PC-3 (cell line): Measurements from ENCODE around the gene FGF1. TPM values are rescaled to one million over a fixed set of nuclear protein-coding genes. Genes with fewer than 3 reads are reported as not detected.

ENCODE experiments used
- ATAC-seq: fragments of 200-7000 bp; cut with Tn5 transposase; 2 replicates; pipeline ENCODE4 v1.9.1; 2020; ENCODE audit warnings: mild to moderate bottlenecking, moderate library complexity
- BruUV-seq: library from RNA; stranded (reverse); fragments of 400-500 nt; replicated peaks from 2 replicates; lab custom pipeline; 2021; lab: Mats Ljungman, UMichigan
- CTCF ChIA-PET: fragments of 300-600 bp; sonication (Branson Sonifier 250); formaldehyde crosslinking; loops from one replicate; lab custom pipeline; 2022; ENCODE audit warnings: antibody characterized with exemption; lab: Charles Lee
- POLR2A ChIA-PET: fragments of 300-600 bp; sonication (Branson Sonifier 250); formaldehyde crosslinking; loops from one replicate; lab custom pipeline; 2022; ENCODE audit warnings: antibody characterized with exemption; ENCODE audit not compliant: unreplicated experiment; lab: Charles Lee
- DNase-seq: peaks from one replicate; pipeline ENCODE4 v3.0.0-alpha.2; 2015
- H2AFZ ChIP-seq: fragments of 300-600 bp; sonication (generic); 2 replicates; pipeline ENCODE4 v1.6.0; 2016; ENCODE audit warnings: antibody characterized with exemption, low read length
- H3F3A ChIP-seq: fragments of 300-600 bp; sonication (generic); one replicate; pipeline ENCODE4 v1.6.0; 2017; ENCODE audit warnings: antibody characterized with exemption, low read length, control low read depth, mild to moderate bottlenecking; ENCODE audit not compliant: unreplicated experiment
- H3K27ac ChIP-seq: fragments of 300-600 bp; sonication (generic); 2 replicates; pipeline ENCODE4 v1.5.1; 2016; ENCODE audit warnings: mild to moderate bottlenecking, low read length
- H3K27me3 ChIP-seq: fragments of 300-600 bp; sonication (generic); 2 replicates; pipeline ENCODE4 v1.6.1; 2016; ENCODE audit warnings: low read length, mixed read lengths
- H3K36me3 ChIP-seq: fragments of 300-600 bp; sonication (generic); 2 replicates; pipeline ENCODE4 v1.6.1; 2016; ENCODE audit warnings: low read depth, mixed run types, low read length, mixed read lengths
- H3K4me1 ChIP-seq: fragments of 300-600 bp; sonication (generic); 2 replicates; pipeline ENCODE4 v1.5.1; 2016; ENCODE audit warnings: low read length; ENCODE audit not compliant: insufficient read depth
- H3K4me2 ChIP-seq: fragments of 300-600 bp; sonication (generic); 2 replicates; pipeline ENCODE4 v1.6.0; 2016; ENCODE audit warnings: low read length
- H3K4me3 ChIP-seq: fragments of 300-600 bp; sonication (generic); 2 replicates; pipeline ENCODE4 v1.5.1; 2016; ENCODE audit warnings: mild to moderate bottlenecking, low read length, mixed read lengths
- H3K79me2 ChIP-seq: fragments of 300-600 bp; sonication (generic); 2 replicates; pipeline ENCODE4 v1.6.1; 2017; ENCODE audit warnings: low read length, mixed read lengths
- H3K9ac ChIP-seq: fragments of 300-600 bp; sonication (generic); 2 replicates; pipeline ENCODE4 v1.6.0; 2016; ENCODE audit warnings: mild to moderate bottlenecking, low read length
- H3K9me2 ChIP-seq: fragments of 300-600 bp; sonication (generic); replicated peaks from 2 replicates; pipeline ENCODE4 v1.6.1; 2016; ENCODE audit warnings: mixed run types, low read length, mixed read lengths
- H3K9me3 ChIP-seq: fragments of 300-600 bp; sonication (generic); 2 replicates; pipeline ENCODE4 v1.6.1; 2016; ENCODE audit warnings: low read length, mixed read lengths
- H4K20me1 ChIP-seq: fragments of 300-600 bp; sonication (generic); 2 replicates; pipeline ENCODE4 v1.6.1; 2016; ENCODE audit warnings: low read length, mixed read lengths
- EZH2 ChIP-seq: fragments of 300-600 bp; sonication (generic); IDR thresholded peaks from one replicate; pipeline ENCODE4 v1.6.1; 2017; ENCODE audit warnings: antibody characterized with exemption, mild to moderate bottlenecking, low read length; ENCODE audit not compliant: unreplicated experiment
- EZH2phosphoT487 ChIP-seq: fragments of 300-600 bp; sonication (generic); IDR thresholded peaks from 2 replicates; pipeline ENCODE4 v1.6.1; 2018; ENCODE audit warnings: mild to moderate bottlenecking, antibody characterized with exemption, low read length, borderline replicate concordance
- intact Hi-C: fragments of 100-400 bp; cut with micrococcal nuclease; formaldehyde crosslinking; loops from 2 replicates; pipeline ENCODE4 v1.9.0; 2023
- total RNA-seq: library from RNA; depleted of rRNA; stranded (reverse); fragments of >200 nt; gene quantifications from 2 replicates; pipeline ENCODE4 v1.2.3, GENCODE V29; 2014
- TF ChIP-seq, protein P1 (sequence below): fragments of 300-600 bp; sonication (generic); conservative IDR thresholded peaks from 2 replicates; pipeline ENCODE4 v1.5.1; 2017; ENCODE audit warnings: antibody characterized with exemption, low read depth, mild to moderate bottlenecking, low read length

Gene FGF1
- total RNA-seq, 1 experiment from 2014 or later, result 1.5 TPM

- no peaks in the 10 kb centered on the region for H4K20me1 ChIP-seq
- H3K27me3 ChIP-seq, result no peaks in the 10 kb centered on the region
- H3K4me1 ChIP-seq, result peaks cover 38% of the 10 kb centered on the region
- H3K4me3 ChIP-seq, result no peak overlapping the region
- DNase-seq (peak; percentile 67), ATAC-seq (peak; percentile 69)
- intact Hi-C loops, result loop anchor here (2.0 kb wide), 1 partner anchor 27 kb away; no protein-coding TSS in a partner anchor
- CTCF ChIA-PET, result interaction anchor here (0.7 kb wide), 1 partner anchor 37 kb away, joined by 3 read pairs; no protein-coding TSS in a partner anchor
- no peak overlapping the region for H3K9ac ChIP-seq
- no TSS peak for BruUV-seq
- peak overlapping the region; percentile 29 for H3K4me2 ChIP-seq
- H2AFZ ChIP-seq, result no peak overlapping the region
- no peaks in the 10 kb centered on the region for H3K79me2 ChIP-seq
- POLR2A ChIA-PET, result interaction anchor here (0.6 kb wide), 1 partner anchor 293 kb away, joined by 4 read pairs; no protein-coding TSS in a partner anchor
- no peak for TF ChIP-seq EZH2
- TF ChIP-seq, protein P1, sequence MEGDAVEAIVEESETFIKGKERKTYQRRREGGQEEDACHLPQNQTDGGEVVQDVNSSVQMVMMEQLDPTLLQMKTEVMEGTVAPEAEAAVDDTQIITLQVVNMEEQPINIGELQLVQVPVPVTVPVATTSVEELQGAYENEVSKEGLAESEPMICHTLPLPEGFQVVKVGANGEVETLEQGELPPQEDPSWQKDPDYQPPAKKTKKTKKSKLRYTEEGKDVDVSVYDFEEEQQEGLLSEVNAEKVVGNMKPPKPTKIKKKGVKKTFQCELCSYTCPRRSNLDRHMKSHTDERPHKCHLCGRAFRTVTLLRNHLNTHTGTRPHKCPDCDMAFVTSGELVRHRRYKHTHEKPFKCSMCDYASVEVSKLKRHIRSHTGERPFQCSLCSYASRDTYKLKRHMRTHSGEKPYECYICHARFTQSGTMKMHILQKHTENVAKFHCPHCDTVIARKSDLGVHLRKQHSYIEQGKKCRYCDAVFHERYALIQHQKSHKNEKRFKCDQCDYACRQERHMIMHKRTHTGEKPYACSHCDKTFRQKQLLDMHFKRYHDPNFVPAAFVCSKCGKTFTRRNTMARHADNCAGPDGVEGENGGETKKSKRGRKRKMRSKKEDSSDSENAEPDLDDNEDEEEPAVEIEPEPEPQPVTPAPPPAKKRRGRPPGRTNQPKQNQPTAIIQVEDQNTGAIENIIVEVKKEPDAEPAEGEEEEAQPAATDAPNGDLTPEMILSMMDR, result no peak
- no peak for TF ChIP-seq EZH2phosphoT487
- H3F3A ChIP-seq, result no peaks in the 10 kb centered on the region
- peak overlapping the region; percentile 61 for H3K27ac ChIP-seq
- H3K36me3 ChIP-seq, result no peaks in the 10 kb centered on the region
- H3K9me3 ChIP-seq, result no peaks in the 10 kb centered on the region
- no peaks in the 10 kb centered on the region for H3K9me2 ChIP-seq
Measured at GRCh38 chr5:142618130-142618523, 67.8 kb downstream of the FGF1 start.

GRCh38 chr5:142617416-142618129 lies 68.3 kb downstream of the FGF1 start:
- no peaks in the 10 kb centered on the region for H4K20me1 ChIP-seq
- no peak overlapping the region for H3K4me3 ChIP-seq
- peak overlapping the region; percentile 61 for H3K27ac ChIP-seq
- peaks cover 40% of the 10 kb centered on the region for H3K4me1 ChIP-seq
- no peaks in the 10 kb centered on the region for H3K79me2 ChIP-seq
- H3K4me2 ChIP-seq, result no peak overlapping the region
- no peaks in the 10 kb centered on the region for H3K9me3 ChIP-seq
- ChIA-PET CTCF (interaction anchor here (0.7 kb wide), 1 partner anchor 37 kb away, joined by 3 read pairs; no protein-coding TSS in a partner anchor), POLR2A (interaction anchor here (0.6 kb wide), 2 partner anchors 263 to 292 kb away, joined by 3 to 4 read pairs; no protein-coding TSS in a partner anchor)
- H2AFZ ChIP-seq, result 0 out of 2 replicates have a peak overlapping the region, but pooled peaks have one; percentile 50
- BruUV-seq, result no TSS peak
- H3K27me3 ChIP-seq, result no peaks in the 10 kb centered on the region
- intact Hi-C loops, result loop anchor here (2.0 kb wide), 1 partner anchor 27 kb away; no protein-coding TSS in a partner anchor
- DNase-seq, result no peak
- no peaks in the 10 kb centered on the region for H3K36me3 ChIP-seq
- no peak overlapping the region for H3K9ac ChIP-seq
- no peaks in the 10 kb centered on the region for H3F3A ChIP-seq
- TF ChIP-seq EZH2 (no peak), EZH2phosphoT487 (no peak)
- TF ChIP-seq, protein P1, result no peak
- ATAC-seq, result peak; percentile 25; the same call in 1 of the 2 replicates
- no peaks in the 10 kb centered on the region for H3K9me2 ChIP-seq
